Measurements from ENCODE around the gene FHIT. TPM values are rescaled to one million over a fixed set of nuclear protein-coding genes. Genes with fewer than 3 reads are reported as not detected.

The FHIT gene
- total RNA-seq, 4 donors from 2014 or later = 4.6 to 6.1 (median 5.7) TPM

- no peak for DNase-seq (ENCODE audit: extremely low spot score)
- TF ChIP-seq POLR2A (IDR thresholded peaks at IDR 0.05; ENCODE audit: low read depth) = no peak
- peaks cover 0 to 4% (median 0%) of the 10 kb centered on the region in 4 donors for H3K36me3 ChIP-seq
- no peak overlapping the region for H3K4me3 ChIP-seq
- H3K27ac ChIP-seq (replicated peaks in 1 of 4) = no peak overlapping the region
- intact Hi-C loops (cut with DNase I) = no loop called here
- no peaks in the 10 kb centered on the region for H3K27me3 ChIP-seq
- H3K4me1 ChIP-seq = no peaks in the 10 kb centered on the region
- H3K9me3 ChIP-seq = peaks cover 0 to 30% (median 20%) of the 10 kb centered on the region in 4 donors
- WGBS = 93% methylated on average over 9 of the region's 10 CpGs
These were observed 208.1 kb downstream of the FHIT start for GRCh38 chr3:61043156-61043555.

- TF ChIP-seq POLR2AphosphoS5 (IDR thresholded peaks at IDR 0.05) = no peak
- H3K36me3 ChIP-seq = peaks cover 0 to 4% (median 0%) of the 10 kb centered on the region in 4 donors
- intact Hi-C loops (cut with DNase I) = no loop called here
- peaks cover 0 to 30% (median 18%) of the 10 kb centered on the region in 4 donors for H3K9me3 ChIP-seq
- no peaks in the 10 kb centered on the region for H3K27me3 ChIP-seq
- H3K4me3 ChIP-seq = no peak overlapping the region
- no peak for DNase-seq (ENCODE audit: extremely low spot score)
- H3K4me1 ChIP-seq = no peaks in the 10 kb centered on the region
- 89% methylated on average over 2 of the region's 2 CpGs for WGBS
- no peak overlapping the region for H3K27ac ChIP-seq (replicated peaks in 1 of 4)
These were observed 210.6 kb downstream of the FHIT start for GRCh38 chr3:61040618-61041017.

DNA sequence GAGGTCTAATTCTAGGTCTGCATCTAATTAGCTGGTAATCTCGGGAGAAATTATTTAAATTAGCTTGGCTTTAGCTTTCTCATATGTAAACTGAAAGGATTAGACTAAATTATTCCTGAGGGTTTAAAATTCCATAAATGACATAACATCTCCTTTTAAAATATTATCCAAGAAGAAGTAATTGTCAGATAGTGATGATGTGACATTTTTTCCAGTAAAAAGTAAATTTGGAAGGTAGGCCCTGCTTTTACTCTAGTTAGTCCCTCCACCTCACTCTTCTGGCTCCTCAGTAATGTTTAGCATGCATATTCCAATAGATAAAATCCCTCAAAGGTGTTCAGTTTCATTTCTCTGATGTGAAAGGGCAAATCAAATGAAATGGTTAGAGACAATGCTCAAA, 215.7 kb downstream of the FHIT start:
- intact Hi-C loops (cut with DNase I) = no loop called here
- Histone ChIP-seq H3K36me3 (peaks cover 0 to 1% (median 0%) of the 10 kb centered on the region in 4 donors), H3K4me1 (no peaks in the 10 kb centered on the region), H3K27me3 (no peaks in the 10 kb centered on the region), H3K4me3 (no peak overlapping the region), H3K27ac (replicated peaks in 1 of 4) (no peak overlapping the region), H3K9me3 (peaks cover 0 to 8% (median 0%) of the 10 kb centered on the region in 4 donors)
- TF ChIP-seq EP300 (IDR thresholded peaks at IDR 0.05) (no peak), POLR2A (IDR thresholded peaks at IDR 0.05; ENCODE audit: low read depth) (no peak), POLR2AphosphoS5 (IDR thresholded peaks at IDR 0.05) (no peak)
- TF ChIP-seq, protein P1, sequence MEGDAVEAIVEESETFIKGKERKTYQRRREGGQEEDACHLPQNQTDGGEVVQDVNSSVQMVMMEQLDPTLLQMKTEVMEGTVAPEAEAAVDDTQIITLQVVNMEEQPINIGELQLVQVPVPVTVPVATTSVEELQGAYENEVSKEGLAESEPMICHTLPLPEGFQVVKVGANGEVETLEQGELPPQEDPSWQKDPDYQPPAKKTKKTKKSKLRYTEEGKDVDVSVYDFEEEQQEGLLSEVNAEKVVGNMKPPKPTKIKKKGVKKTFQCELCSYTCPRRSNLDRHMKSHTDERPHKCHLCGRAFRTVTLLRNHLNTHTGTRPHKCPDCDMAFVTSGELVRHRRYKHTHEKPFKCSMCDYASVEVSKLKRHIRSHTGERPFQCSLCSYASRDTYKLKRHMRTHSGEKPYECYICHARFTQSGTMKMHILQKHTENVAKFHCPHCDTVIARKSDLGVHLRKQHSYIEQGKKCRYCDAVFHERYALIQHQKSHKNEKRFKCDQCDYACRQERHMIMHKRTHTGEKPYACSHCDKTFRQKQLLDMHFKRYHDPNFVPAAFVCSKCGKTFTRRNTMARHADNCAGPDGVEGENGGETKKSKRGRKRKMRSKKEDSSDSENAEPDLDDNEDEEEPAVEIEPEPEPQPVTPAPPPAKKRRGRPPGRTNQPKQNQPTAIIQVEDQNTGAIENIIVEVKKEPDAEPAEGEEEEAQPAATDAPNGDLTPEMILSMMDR (IDR thresholded peaks at IDR 0.05) = no peak
- DNase-seq (ENCODE audit: extremely low spot score) = no peak
- 91% methylated on average over 1 of the region's 1 CpG for WGBS

DNA sequence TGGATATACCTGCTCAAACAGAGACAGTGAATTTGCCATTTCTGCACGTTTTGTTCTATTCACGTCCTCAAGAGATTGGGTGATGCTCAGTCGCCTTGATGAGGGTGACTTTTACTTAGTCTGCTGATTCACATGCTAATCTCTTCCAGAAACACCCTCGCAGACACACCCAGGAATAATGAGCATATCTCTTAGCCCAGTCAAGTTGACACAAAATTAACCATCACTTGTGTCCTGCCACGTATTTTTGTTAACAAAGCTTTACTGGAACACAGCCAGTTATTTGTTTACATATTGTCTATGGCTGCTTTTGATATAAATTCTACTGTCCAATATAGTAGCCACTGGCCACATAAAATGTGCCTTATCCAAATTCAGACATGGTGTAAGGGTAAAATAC, 218.3 kb downstream of the FHIT start:
- H3K4me3 ChIP-seq = no peak overlapping the region
- no peaks in the 10 kb centered on the region for H3K27me3 ChIP-seq
- 89% methylated on average over 5 of the region's 5 CpGs for WGBS
- TF ChIP-seq EP300 (IDR thresholded peaks at IDR 0.05) (no peak), POLR2A (IDR thresholded peaks at IDR 0.05; ENCODE audit: low read depth) (no peak), POLR2AphosphoS5 (IDR thresholded peaks at IDR 0.05) (no peak)
- TF ChIP-seq, protein P1 (IDR thresholded peaks at IDR 0.05) = no peak
- H3K27ac ChIP-seq (replicated peaks in 1 of 4) = no peak overlapping the region
- no peak for DNase-seq (ENCODE audit: extremely low spot score)
- intact Hi-C loops (cut with DNase I) = no loop called here
- no peaks in the 10 kb centered on the region for H3K36me3 ChIP-seq
- peaks cover 0 to 6% (median 0%) of the 10 kb centered on the region in 4 donors for H3K9me3 ChIP-seq
- no peaks in the 10 kb centered on the region for H3K4me1 ChIP-seq

DNA sequence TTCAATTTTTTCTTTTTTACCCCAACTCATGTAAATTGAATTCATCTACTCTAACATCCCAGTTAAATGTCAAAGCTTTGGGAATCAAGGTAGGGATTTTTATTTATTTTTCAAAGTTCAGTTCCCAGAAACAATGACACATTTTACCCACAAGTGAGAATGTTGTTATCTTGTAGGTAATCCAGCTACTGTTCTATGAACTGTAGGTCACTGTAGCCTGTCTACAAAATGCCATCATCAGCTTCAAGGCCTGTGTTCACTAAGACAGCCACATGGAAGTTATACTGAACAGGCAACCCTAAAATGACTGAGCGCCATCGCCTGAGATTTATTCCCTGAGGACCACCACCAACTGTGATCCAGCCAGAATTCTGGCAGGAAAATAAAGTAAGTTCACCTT, 219.7 kb downstream of the FHIT start:
- H3K9me3 ChIP-seq = peaks cover 0 to 6% (median 0%) of the 10 kb centered on the region in 4 donors
- no peaks in the 10 kb centered on the region for H3K27me3 ChIP-seq
- intact Hi-C loops (cut with DNase I) = no loop called here
- TF ChIP-seq, protein P1 (IDR thresholded peaks at IDR 0.05) = no peak
- H3K36me3 ChIP-seq = no peaks in the 10 kb centered on the region
- H3K4me3 ChIP-seq = no peak overlapping the region
- H3K4me1 ChIP-seq = no peaks in the 10 kb centered on the region
- no peak for DNase-seq (ENCODE audit: extremely low spot score)
- no peak overlapping the region for H3K27ac ChIP-seq (replicated peaks in 1 of 4)
- WGBS = 100% methylated on average over 2 of the region's 2 CpGs

DNA sequence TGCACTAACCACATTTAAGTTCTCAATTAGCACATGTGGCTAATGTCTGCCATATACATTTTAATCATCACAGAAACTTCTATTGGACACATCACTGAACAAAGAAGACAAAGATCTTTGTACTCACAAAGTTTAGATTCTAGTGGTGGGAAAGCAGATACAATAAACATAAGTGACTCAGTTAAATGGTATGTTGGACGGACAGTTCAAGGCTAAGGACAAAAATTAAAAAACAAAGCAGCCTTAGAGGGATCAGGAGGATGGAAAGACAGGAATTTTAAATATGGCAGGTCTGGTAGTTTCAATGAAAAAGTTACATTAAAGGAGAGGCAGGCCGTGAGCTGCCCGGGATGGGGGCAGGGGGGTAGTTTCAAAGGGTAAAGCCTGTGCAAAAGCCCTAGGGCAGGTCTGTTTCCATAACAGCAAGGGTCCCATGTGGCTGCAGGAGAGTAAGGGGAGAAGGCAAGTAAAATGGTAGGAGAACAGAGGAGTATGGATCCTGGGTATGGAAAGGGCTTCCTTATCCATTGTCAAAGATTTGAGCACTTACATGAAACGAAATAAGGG, 220.7 kb downstream of the FHIT start:
- H3K9me3 ChIP-seq = peaks cover 0 to 6% (median 0%) of the 10 kb centered on the region in 4 donors
- no peaks in the 10 kb centered on the region for H3K4me1 ChIP-seq
- no peak for DNase-seq (ENCODE audit: extremely low spot score)
- TF ChIP-seq EP300 (IDR thresholded peaks at IDR 0.05) (no peak), POLR2A (IDR thresholded peaks at IDR 0.05; ENCODE audit: low read depth) (no peak), POLR2AphosphoS5 (IDR thresholded peaks at IDR 0.05) (no peak)
- TF ChIP-seq, protein P1 (IDR thresholded peaks at IDR 0.05) = no peak
- 84% methylated on average over 4 of the region's 4 CpGs for WGBS
- no peak overlapping the region for H3K4me3 ChIP-seq
- H3K36me3 ChIP-seq = no peaks in the 10 kb centered on the region
- H3K27me3 ChIP-seq = no peaks in the 10 kb centered on the region
- intact Hi-C loops (cut with DNase I) = no loop called here
- H3K27ac ChIP-seq (replicated peaks in 1 of 4) = no peak overlapping the region

Data from esophagus muscularis mucosa (tissue), 4 donors.